ENCODE measurements around the gene C15orf61.

DNA sequence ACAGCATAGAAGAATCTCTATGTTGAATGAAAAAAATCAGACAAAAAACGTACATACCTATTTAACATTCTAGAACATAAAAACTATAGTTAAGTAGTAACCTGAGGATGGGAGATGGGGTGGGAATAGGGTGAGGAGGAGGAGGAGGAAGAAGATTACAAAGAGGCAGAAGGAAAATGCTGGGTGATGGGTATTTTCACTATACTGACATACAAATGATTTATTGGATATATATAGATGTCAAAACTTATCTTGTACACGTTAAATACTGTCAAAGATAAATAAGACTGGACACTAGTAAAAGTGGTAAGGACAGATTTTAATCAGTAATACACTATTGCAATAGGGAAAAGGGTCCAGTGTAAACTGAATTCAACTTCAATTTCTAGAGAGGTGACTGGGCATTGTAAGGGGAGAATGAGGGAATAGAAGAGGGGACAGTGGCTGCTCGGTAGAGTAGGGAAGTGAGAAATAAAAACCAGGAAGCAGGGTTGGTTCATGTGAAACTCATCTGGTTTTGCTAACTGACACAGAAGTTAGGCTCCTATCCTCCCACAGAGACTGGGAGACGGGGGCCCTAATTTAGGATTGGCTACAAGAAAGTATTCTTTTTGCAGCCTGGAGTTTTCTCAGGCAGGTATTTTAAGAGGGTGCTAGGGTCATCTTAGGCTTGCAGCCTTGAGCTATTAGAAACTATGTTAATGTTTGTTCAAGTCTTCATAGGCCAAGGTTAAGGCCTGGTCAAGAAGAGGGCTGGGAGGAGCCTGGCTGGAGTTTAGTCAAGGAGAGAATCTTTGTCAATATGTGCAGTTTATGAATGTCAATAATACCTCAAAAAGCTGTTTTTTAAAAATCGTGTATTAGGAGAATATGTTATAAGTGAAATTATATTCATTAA lies 15.0 kb upstream of the C15orf61 start:
- no peak for TF ChIP-seq POLR2A (IDR thresholded peaks at IDR 0.05; ENCODE audit: low read length)
- no peak for TF ChIP-seq GATA1 (IDR thresholded peaks at IDR 0.05; ENCODE audit: low read depth, low read length)
